A549 treated with dexamethasone at 1 μM for 4 hours (cell line): Measurements from ENCODE around the gene AP5Z1. TPM values are rescaled to one million over a fixed set of nuclear protein-coding genes. Genes with fewer than 3 reads are reported as not detected.

Experiments used
- total RNA-seq: library from RNA; stranded (reverse); fragments of 200-300 nt; extraction: Qiagen RNA extraction; gene quantifications from 5 replicates; pipeline ENCODE4 v1.2.3, GENCODE V29; 2022

AP5Z1 gene
- total RNA-seq, result 15.0 to 34.2 TPM (median 27.6 TPM) in 5 replicates

GRCh38 chr7:4775250-4775847 lies at the start of gene AP5Z1:
AP5Z1 (plus strand) TSS chr7:4775623; CDS start chr7:4775716, 93 bp downstream.

Other genes with a start within 250 kb of the AP5Z1 start
- gene FOXK1, start 93.3 kb upstream of the AP5Z1 start, total RNA-seq, result 9.3 to 15.9 TPM (median 14.4 TPM) in 5 replicates
- gene PAPOLB, start 86.4 kb downstream of the AP5Z1 start, total RNA-seq, result not detected in 5 replicates
- gene RADIL, start 108.1 kb downstream of the AP5Z1 start, total RNA-seq, result 1.2 to 1.9 TPM (median 1.7 TPM) in 5 replicates
- not detected in 5 replicates for gene MMD2, start 183.6 kb downstream of the AP5Z1 start, total RNA-seq